K562 (cell line): ENCODE measurements around the gene NOSTRIN. TPM values are rescaled to one million over a fixed set of nuclear protein-coding genes. Genes with fewer than 3 reads are reported as not detected.

ENCODE experiments used
- BRD4 ChIP-seq: fragments of 200-600 bp; sonication (generic); IDR thresholded peaks from 2 replicates; pipeline ENCODE4 v1.6.1; 2017; ENCODE audit warnings: inconsistent platforms
- HES1 ChIP-seq: fragments of 450-650 bp; IDR thresholded peaks from 2 replicates; pipeline ENCODE4 v1.6.1; 2016; ENCODE audit warnings: low read depth, mild to moderate bottlenecking, moderate library complexity
- SUPT5H ChIP-seq: fragments of 450-650 bp; IDR thresholded peaks from 2 replicates; pipeline ENCODE4 v1.6.1; 2016
- UBTF ChIP-seq, 2 experiments: IDR thresholded peaks; 2 replicates each; pipeline ENCODE4 v1.6.1; 2012; ENCODE audit warnings: improper control_type of control experiment in 2 of 2, low read depth in 2 of 2, low read length in 2 of 2, borderline replicate concordance in 1 of 2
- VEZF1 ChIP-seq: fragments of 200-800 bp; sonication (Bioruptor generic); IDR thresholded peaks from 2 replicates; pipeline ENCODE4 v1.6.1; 2017; ENCODE audit warnings: missing genetic modification characterization, missing compliant biosample characterization
- polyA plus RNA-seq, 8 experiments: library from polyadenylated mRNA; depleted of rRNA in 4 of 8; stranded (reverse) in 5 of 8; unstranded in 3 of 8; fragments of >200 nt; fragmentation: Nextera tagmentation in 2 of 8; fragmentation: Illumina TruSeq in 1 of 8; extraction: Ambion mirVana in 2 of 8; extraction: Trizol in 1 of 8; gene quantifications; 2 replicates each; pipeline versions ENCODE4 v1.2.1 to v1.2.3, GENCODE V29; 2011 to 2014; ENCODE audit warnings: inconsistent platforms in 1 of 8, missing spikeins in 1 of 8
- total RNA-seq, 7 experiments: library from RNA; depleted of rRNA in 6 of 7; stranded (reverse); fragments of >200 nt in 6 of 7; fragmentation: Illumina TruSeq in 2 of 7; extraction: Trizol in 2 of 7; gene quantifications; 2 replicates each; pipeline versions ENCODE4 v1.2.1 to v1.2.3, GENCODE V29; 2011 to 2021; ENCODE audit warnings: low replicate concordance in 1 of 7

Gene NOSTRIN
- total and polyA plus RNA-seq, 9 of the 15 experiments (the other 6 are each of a cell fraction or from before 2014, with no cell fraction given) = 26.7 to 82.9 (median 56.3) TPM

- TF ChIP-seq SUPT5H (no peak), UBTF (IDR thresholded peaks at IDR 0.05; ENCODE audit: borderline replicate concordance in 1 of 2, low read depth in 2 of 2, low read length in 2 of 2) (no peak), HES1 (no peak), BRD4 (no peak), VEZF1 (CRISPR knock-in tag) (0 out of 2 replicates have a peak, but pooled peaks have one; percentile 16)
Observed at GRCh38 chr2:168757223-168757622, 45.2 kb upstream of the NOSTRIN start (continued).
